ENCODE results near the gene FAM8A1.

DNA sequence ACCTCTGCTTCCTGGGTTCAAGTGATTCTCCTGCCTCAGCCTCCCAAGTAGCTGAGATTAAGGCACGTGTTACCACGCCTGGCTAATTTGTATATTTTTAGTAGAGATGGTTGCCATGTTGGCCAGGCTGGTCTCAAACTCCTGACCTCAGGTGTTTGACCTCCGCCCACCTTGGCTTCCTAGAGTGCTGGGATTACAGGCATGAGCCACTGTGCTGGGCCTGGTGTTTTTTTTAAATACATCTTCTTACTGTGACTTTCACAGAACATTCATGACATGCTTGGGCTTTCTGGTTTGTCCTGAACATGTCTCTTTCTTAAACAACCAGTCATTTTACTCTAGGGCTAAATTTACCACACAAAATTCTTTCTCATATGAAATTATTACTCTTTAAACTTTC is 34.7 kb upstream of the FAM8A1 start:
- TF ChIP-seq, protein P1, sequence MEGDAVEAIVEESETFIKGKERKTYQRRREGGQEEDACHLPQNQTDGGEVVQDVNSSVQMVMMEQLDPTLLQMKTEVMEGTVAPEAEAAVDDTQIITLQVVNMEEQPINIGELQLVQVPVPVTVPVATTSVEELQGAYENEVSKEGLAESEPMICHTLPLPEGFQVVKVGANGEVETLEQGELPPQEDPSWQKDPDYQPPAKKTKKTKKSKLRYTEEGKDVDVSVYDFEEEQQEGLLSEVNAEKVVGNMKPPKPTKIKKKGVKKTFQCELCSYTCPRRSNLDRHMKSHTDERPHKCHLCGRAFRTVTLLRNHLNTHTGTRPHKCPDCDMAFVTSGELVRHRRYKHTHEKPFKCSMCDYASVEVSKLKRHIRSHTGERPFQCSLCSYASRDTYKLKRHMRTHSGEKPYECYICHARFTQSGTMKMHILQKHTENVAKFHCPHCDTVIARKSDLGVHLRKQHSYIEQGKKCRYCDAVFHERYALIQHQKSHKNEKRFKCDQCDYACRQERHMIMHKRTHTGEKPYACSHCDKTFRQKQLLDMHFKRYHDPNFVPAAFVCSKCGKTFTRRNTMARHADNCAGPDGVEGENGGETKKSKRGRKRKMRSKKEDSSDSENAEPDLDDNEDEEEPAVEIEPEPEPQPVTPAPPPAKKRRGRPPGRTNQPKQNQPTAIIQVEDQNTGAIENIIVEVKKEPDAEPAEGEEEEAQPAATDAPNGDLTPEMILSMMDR (IDR thresholded peaks at IDR 0.05; ENCODE audit: borderline replicate concordance, extremely low read depth, low read length, poor library complexity, severe bottlenecking): no peak
- no peak for TF ChIP-seq EZH2 (IDR thresholded peaks at IDR 0.05; ENCODE audit: borderline replicate concordance, low read depth, low read length, severe bottlenecking)

Data from DND-41 (cell line).